H1 (cell line): ENCODE measurements around the gene OVOL3. TPM values are rescaled to one million over a fixed set of nuclear protein-coding genes. Genes with fewer than 3 reads are reported as not detected.

Source experiments
- CTCF ChIA-PET: fragments of 300-600 bp; sonication (Branson Sonifier 250); formaldehyde crosslinking; loops from one replicate; lab custom pipeline; 2021; ENCODE audit not compliant: partially characterized antibody; lab: Charles Lee
- POLR2A ChIA-PET: fragments of 300-600 bp; sonication (Branson Sonifier 250); formaldehyde crosslinking; loops from one replicate; lab custom pipeline; 2021; ENCODE audit warnings: inconsistent platforms; ENCODE audit not compliant: partially characterized antibody; lab: Charles Lee
- DNase-seq, 2 experiments: peaks; one replicate each; pipeline versions ENCODE4 v3.0.0 to v3.0.0-alpha.2; 2010 to 2022; ENCODE audit warnings: low spot score in 2 of 2, low read depth in 1 of 2, mixed read lengths in 1 of 2
- FAIRE-seq: peaks from 2 replicates; lab custom pipeline; 2011; peaks lifted over from hg19 to GRCh38; lab: Jason Lieb, UNC
- H2AFZ ChIP-seq: 2 replicates; pipeline ENCODE4 v1.8.1; 2012; ENCODE audit warnings: low read length, inconsistent platforms
- H2AK5ac ChIP-seq: 2 replicates; pipeline ENCODE4 v1.6.1; 2013; ENCODE audit warnings: low read depth, low read length
- H2BK120ac ChIP-seq: replicated peaks from 2 replicates; pipeline ENCODE3; 2013; ENCODE audit warnings: low read depth, low read length, inconsistent platforms
- H2BK12ac ChIP-seq: 2 replicates; pipeline ENCODE4 v1.6.1; 2013; ENCODE audit warnings: low read depth, low read length
- H2BK15ac ChIP-seq: 2 replicates; pipeline ENCODE4 v1.6.1; 2013; ENCODE audit warnings: low read length
- H2BK20ac ChIP-seq: 2 replicates; pipeline ENCODE4 v1.6.1; 2013; ENCODE audit warnings: low read length
- H2BK5ac ChIP-seq: 2 replicates; pipeline ENCODE4 v1.6.1; 2013; ENCODE audit warnings: low read depth, low read length
- H3K14ac ChIP-seq: 2 replicates; pipeline ENCODE4 v1.6.1; 2013; ENCODE audit warnings: inconsistent platforms; ENCODE audit not compliant: insufficient read length
- H3K18ac ChIP-seq: 2 replicates; pipeline ENCODE4 v1.6.1; 2013; ENCODE audit warnings: low read length; ENCODE audit errors: extremely low read depth
- H3K23ac ChIP-seq: 2 replicates; pipeline ENCODE4 v1.6.1; 2013; ENCODE audit warnings: inconsistent platforms; ENCODE audit not compliant: insufficient read length
- H3K23me2 ChIP-seq: 2 replicates; pipeline ENCODE4 v1.6.1; 2013; ENCODE audit warnings: low read depth, low read length
- H3K27ac ChIP-seq: 2 replicates; pipeline ENCODE4 v1.6.1; 2011; ENCODE audit warnings: low read depth, low read length, inconsistent platforms
- H3K27me3 ChIP-seq, 4 experiments: replicated peaks in 1 of 4; 1 replicate in 1 of 4; 2 replicates in 3 of 4; pipeline versions ENCODE4 v1.6.1 to v1.8.1; 2011 to 2013; ENCODE audit warnings: low read length in 3 of 4, mild to moderate bottlenecking in 3 of 4, inconsistent platforms in 2 of 4, mixed read lengths in 2 of 4, moderate library complexity in 1 of 4; ENCODE audit not compliant: control insufficient read depth in 3 of 4, insufficient read depth in 3 of 4; ENCODE audit errors: extremely low read depth in 1 of 4
- H3K36me3 ChIP-seq, 4 experiments: 2 replicates each; pipeline versions ENCODE4 v1.6.1 to v1.8.1; 2011 to 2013; ENCODE audit warnings: mild to moderate bottlenecking in 4 of 4, low read length in 3 of 4, moderate library complexity in 2 of 4, control low read depth in 1 of 4, inconsistent platforms in 1 of 4; ENCODE audit not compliant: insufficient read depth in 4 of 4, control insufficient read depth in 2 of 4
- H3K4ac ChIP-seq: replicated peaks from 2 replicates; pipeline ENCODE3; 2013; ENCODE audit warnings: low read length, low read depth, mixed read lengths, inconsistent platforms; ENCODE audit not compliant: insufficient read length
- H3K4me1 ChIP-seq, 4 experiments: replicated peaks in 1 of 4; 1 replicate in 1 of 4; 2 replicates in 3 of 4; pipeline versions ENCODE4 v1.6.1 to v1.8.1; 2011 to 2013; ENCODE audit warnings: low read length in 3 of 4, inconsistent platforms in 2 of 4, mixed read lengths in 1 of 4; ENCODE audit not compliant: insufficient read depth in 4 of 4, control insufficient read depth in 3 of 4
- H3K4me2 ChIP-seq, 2 experiments: 2 replicates each; pipeline versions ENCODE4 v1.6.1 to v1.8.1; 2011 to 2013; ENCODE audit warnings: low read depth in 2 of 2, low read length in 2 of 2, control low read depth in 1 of 2, inconsistent platforms in 1 of 2, mild to moderate bottlenecking in 1 of 2; ENCODE audit not compliant: insufficient read depth in 1 of 2
- H3K4me3 ChIP-seq, 4 experiments: fragments of 200-600, 300-600 bp in 1 of 4; sonication (generic), shearing (Covaris generic), sonication (Bioruptor Twin) in 1 of 4; 2 replicates each; pipeline versions ENCODE4 v1.5.1 to v1.8.1; 2011 to 2016; ENCODE audit warnings: low read length in 4 of 4, low read depth in 3 of 4, control low read depth in 2 of 4, inconsistent platforms in 2 of 4, mild to moderate bottlenecking in 2 of 4, mixed read lengths in 1 of 4, moderate library complexity in 1 of 4; ENCODE audit not compliant: insufficient read depth in 2 of 4; ENCODE audit errors: extremely low read depth in 1 of 4
- H3K56ac ChIP-seq: replicated peaks from 2 replicates; pipeline ENCODE3; 2013; ENCODE audit warnings: low read depth, mild to moderate bottlenecking, mixed read lengths, low read length, inconsistent platforms; ENCODE audit not compliant: insufficient read length
- H3K79me1 ChIP-seq: 2 replicates; pipeline ENCODE4 v1.6.1; 2013; ENCODE audit warnings: low read depth, low read length, control low read depth
- H3K79me2 ChIP-seq, 2 experiments: 2 replicates each; pipeline versions ENCODE4 v1.6.1 to v1.8.1; 2012 to 2013; ENCODE audit warnings: low read length in 2 of 2, mild to moderate bottlenecking in 2 of 2, inconsistent platforms in 1 of 2; ENCODE audit not compliant: insufficient read depth in 2 of 2, control insufficient read depth in 1 of 2
- H3K9ac ChIP-seq, 4 experiments: replicated peaks in 1 of 4; 1 replicate in 1 of 4; 2 replicates in 3 of 4; pipeline versions ENCODE4 v1.6.1 to v1.8.1; 2011 to 2013; ENCODE audit warnings: low read depth in 3 of 4, low read length in 3 of 4, control low read depth in 2 of 4, mild to moderate bottlenecking in 2 of 4, moderate library complexity in 2 of 4, inconsistent platforms in 1 of 4; ENCODE audit errors: extremely low read depth in 1 of 4
- H3K9me3 ChIP-seq, 2 experiments: 2 replicates each; pipeline versions ENCODE4 v1.6.1 to v1.8.1; 2012 to 2013; ENCODE audit warnings: mild to moderate bottlenecking in 2 of 2, moderate library complexity in 2 of 2, control low read depth in 1 of 2, inconsistent platforms in 1 of 2, low read depth in 1 of 2, low read length in 1 of 2, mixed read lengths in 1 of 2; ENCODE audit not compliant: insufficient read depth in 2 of 2
- H4K20me1 ChIP-seq, 2 experiments: replicated peaks in 1 of 2; 2 replicates each; pipeline versions ENCODE3 to v1.8.1; 2011 to 2013; ENCODE audit warnings: inconsistent platforms in 2 of 2, low read length in 2 of 2, mild to moderate bottlenecking in 1 of 2; ENCODE audit not compliant: insufficient read depth in 2 of 2, control insufficient read depth in 1 of 2
- H4K5ac ChIP-seq: 2 replicates; pipeline ENCODE4 v1.6.1; 2013; ENCODE audit warnings: low read length, low read depth, mixed read lengths, inconsistent platforms; ENCODE audit not compliant: insufficient read length
- H4K8ac ChIP-seq: 2 replicates; pipeline ENCODE4 v1.8.0; 2013; ENCODE audit warnings: mild to moderate bottlenecking, moderate library complexity, low read length, inconsistent platforms; ENCODE audit not compliant: insufficient read depth; ENCODE audit errors: extremely low read depth
- H4K91ac ChIP-seq: replicated peaks from 2 replicates; pipeline ENCODE3; 2013; ENCODE audit warnings: low read length, mixed read lengths, inconsistent platforms; ENCODE audit not compliant: insufficient read length
- ASH2L ChIP-seq: fragments of 200-600, 300-600 bp; sonication (generic); IDR thresholded peaks from one replicate; pipeline ENCODE4 v1.7.1; 2017; ENCODE audit warnings: low read length
- CEBPB ChIP-seq: IDR thresholded peaks from 2 replicates; pipeline ENCODE4 v1.6.1; 2012; ENCODE audit warnings: low read depth, low read length
- GTF2F1 ChIP-seq: IDR thresholded peaks from 2 replicates; pipeline ENCODE4 v1.6.1; 2012; ENCODE audit warnings: low read depth, low read length, improper control_type of control experiment, borderline replicate concordance
- KDM1A ChIP-seq: fragments of 200-600, 300-600 bp; sonication (generic); IDR thresholded peaks from 2 replicates; pipeline ENCODE4 v1.7.1; 2016; ENCODE audit warnings: mild to moderate bottlenecking, low read length, borderline replicate concordance
- KDM4A ChIP-seq: IDR thresholded peaks from one replicate; pipeline ENCODE4 v1.7.1; 2012; ENCODE audit warnings: low read depth, mild to moderate bottlenecking, moderate library complexity, low read length, inconsistent platforms; ENCODE audit not compliant: severe bottlenecking
- NANOG ChIP-seq: IDR thresholded peaks from 2 replicates; pipeline ENCODE4 v1.6.1; 2011; ENCODE audit warnings: low read length, low read depth, mild to moderate bottlenecking, inconsistent platforms; ENCODE audit not compliant: insufficient read depth, poor library complexity, severe bottlenecking
- SAP30 ChIP-seq: fragments of 300-600 bp; sonication (generic); IDR thresholded peaks from 2 replicates; pipeline ENCODE4 v1.7.1; 2012; ENCODE audit warnings: low read length, moderate library complexity, mild to moderate bottlenecking, inconsistent platforms; ENCODE audit not compliant: insufficient read depth, insufficient replicate concordance
- SIX5 ChIP-seq: IDR thresholded peaks from 2 replicates; pipeline ENCODE4 v1.6.1; 2011; ENCODE audit warnings: mild to moderate bottlenecking, low read depth, low read length
- SRF ChIP-seq: IDR thresholded peaks from 2 replicates; pipeline ENCODE4 v1.6.1; 2011; ENCODE audit warnings: mild to moderate bottlenecking, low read depth, low read length, moderate library complexity
- WGBS, 2 experiments: shearing (Covaris generic) in 1 of 2; methylation state at CpG; one replicate each; pipeline versions ENCODE4 v1.1.6 to v1.1.7; 2013 to 2015; ENCODE audit warnings: low lambda C conversion rate in 2 of 2, mixed read lengths in 2 of 2, inconsistent platforms in 1 of 2, low coverage in 1 of 2, missing lambda C conversion rate in 1 of 2; ENCODE audit not compliant: insufficient replicate concordance in 2 of 2, insufficient coverage in 1 of 2, insufficient read length in 1 of 2; ENCODE audit errors: extremely low coverage in 1 of 2, missing lambda C conversion rate in 1 of 2; 5-methylcytosine and 5-hydroxymethylcytosine counted together
- polyA plus RNA-seq, 7 experiments: library from polyadenylated mRNA; depleted of rRNA in 3 of 7; stranded (reverse) in 5 of 7; unstranded in 2 of 7; fragments of >200 nt in 5 of 7; fragments of 200-250 nt in 2 of 7; gene quantifications; 1 replicate in 5 of 7; 2 replicates in 1 of 7; 4 replicates in 1 of 7; pipeline versions ENCODE4 v1.2.1 to v1.2.3, GENCODE V29; 2011 to 2013; ENCODE audit warnings: missing spikeins in 2 of 7, mixed read lengths in 2 of 7
- total RNA-seq: library from RNA; stranded (reverse); fragmentation: NEBNext Ultra II Directional; extraction: Animal tissue kit (Norgen Biotek cat#: 25700); gene quantifications from 2 replicates; pipeline ENCODE4 v1.2.1, GENCODE V29; 2021
- TF ChIP-seq, protein P1 (sequence below): IDR thresholded peaks from 2 replicates; pipeline ENCODE4 v1.6.1; 2012; ENCODE audit warnings: low read length, inconsistent platforms
- TF ChIP-seq, protein P2 (sequence below): IDR thresholded peaks from 2 replicates; pipeline ENCODE4 v1.6.1; 2011; ENCODE audit warnings: low read depth, mild to moderate bottlenecking, low read length; ENCODE audit not compliant: insufficient read depth
- TF ChIP-seq, protein P3 (sequence below): IDR thresholded peaks from 2 replicates; pipeline ENCODE4 v1.6.1; 2012; ENCODE audit warnings: inconsistent platforms

OVOL3 gene
- total and polyA plus RNA-seq, 2 of the 8 experiments (the other 6 are each of a cell fraction or from before 2014, with no cell fraction given), result 0.45 TPM; not detected in 1

DNA sequence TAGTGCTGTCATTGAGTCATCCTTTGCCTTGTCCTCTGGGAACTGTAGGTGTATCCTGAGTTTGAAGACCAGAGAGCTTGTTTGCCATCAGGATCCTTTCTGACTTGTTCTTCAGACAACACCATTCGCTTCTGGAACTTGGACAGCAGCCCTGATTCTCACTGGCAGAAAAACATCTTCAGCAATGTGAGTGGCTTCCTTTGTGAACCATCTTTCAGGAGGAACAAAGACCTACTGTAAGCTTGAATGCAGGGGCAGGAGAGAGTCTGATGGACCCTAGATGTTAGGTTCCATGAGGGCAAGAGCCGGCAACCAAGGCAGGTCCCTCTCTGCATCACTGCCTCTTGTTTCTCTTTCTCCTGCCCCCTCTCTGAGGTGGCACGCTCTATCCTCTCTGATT, 29.6 kb upstream of the OVOL3 start:
- Histone ChIP-seq H3K4me1 (no peaks in the 10 kb centered on the region), H2BK12ac (no peak overlapping the region), H2BK5ac (no peak overlapping the region), H3K27ac (no peak overlapping the region), H4K8ac (no peak overlapping the region), H3K9ac (no peak overlapping the region), H2BK15ac (no peak overlapping the region), H4K20me1 (peaks cover 0 to 9% of the 10 kb centered on the region in 2 experiments), H3K4me3 (no peak overlapping the region), H3K23ac (no peak overlapping the region), H3K56ac (no peak overlapping the region), H3K18ac (no peak overlapping the region), H3K36me3 (peaks cover 28 to 67% (median 46%) of the 10 kb centered on the region in 4 experiments), H3K79me1 (no peaks in the 10 kb centered on the region), H2BK120ac (no peak overlapping the region), H3K79me2 (no peaks in the 10 kb centered on the region), H3K4me2 (no peak overlapping the region), H3K14ac (no peak overlapping the region), H2AFZ (no peak overlapping the region), H2AK5ac (no peak overlapping the region), H4K5ac (no peak overlapping the region), H3K4ac (no peak overlapping the region), H3K27me3 (no peaks in the 10 kb centered on the region), H2BK20ac (no peak overlapping the region), H3K9me3 (no peaks in the 10 kb centered on the region), H4K91ac (no peak overlapping the region), H3K23me2 (no peaks in the 10 kb centered on the region)
- 94% methylated on average over 3 of the region's 3 CpGs; no CpG with 5 or more reads in 1 of the 2 experiments for WGBS, 2 experiments
- CTCF ChIA-PET, result interaction anchor here (0.9 kb wide), 1 partner anchor 20 kb away, joined by 3 read pairs; no protein-coding TSS in a partner anchor
- DNase-seq (no peak), FAIRE-seq (no peak)
- POLR2A ChIA-PET, result no interaction called here
- TF ChIP-seq, protein P1, sequence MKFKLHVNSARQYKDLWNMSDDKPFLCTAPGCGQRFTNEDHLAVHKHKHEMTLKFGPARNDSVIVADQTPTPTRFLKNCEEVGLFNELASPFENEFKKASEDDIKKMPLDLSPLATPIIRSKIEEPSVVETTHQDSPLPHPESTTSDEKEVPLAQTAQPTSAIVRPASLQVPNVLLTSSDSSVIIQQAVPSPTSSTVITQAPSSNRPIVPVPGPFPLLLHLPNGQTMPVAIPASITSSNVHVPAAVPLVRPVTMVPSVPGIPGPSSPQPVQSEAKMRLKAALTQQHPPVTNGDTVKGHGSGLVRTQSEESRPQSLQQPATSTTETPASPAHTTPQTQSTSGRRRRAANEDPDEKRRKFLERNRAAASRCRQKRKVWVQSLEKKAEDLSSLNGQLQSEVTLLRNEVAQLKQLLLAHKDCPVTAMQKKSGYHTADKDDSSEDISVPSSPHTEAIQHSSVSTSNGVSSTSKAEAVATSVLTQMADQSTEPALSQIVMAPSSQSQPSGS, result no peak
- TF ChIP-seq SRF (no peak), CEBPB (no peak), KDM1A (no peak), ASH2L (no peak), NANOG (no peak), GTF2F1 (no peak), SIX5 (no peak), KDM4A (no peak), SAP30 (no peak)
- TF ChIP-seq, protein P2, sequence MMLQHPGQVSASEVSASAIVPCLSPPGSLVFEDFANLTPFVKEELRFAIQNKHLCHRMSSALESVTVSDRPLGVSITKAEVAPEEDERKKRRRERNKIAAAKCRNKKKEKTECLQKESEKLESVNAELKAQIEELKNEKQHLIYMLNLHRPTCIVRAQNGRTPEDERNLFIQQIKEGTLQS, result no peak
- TF ChIP-seq, protein P3, sequence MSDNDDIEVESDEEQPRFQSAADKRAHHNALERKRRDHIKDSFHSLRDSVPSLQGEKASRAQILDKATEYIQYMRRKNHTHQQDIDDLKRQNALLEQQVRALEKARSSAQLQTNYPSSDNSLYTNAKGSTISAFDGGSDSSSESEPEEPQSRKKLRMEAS, result no peak
